ENCODE results near the gene GPR12.

The GPR12 gene

DNA sequence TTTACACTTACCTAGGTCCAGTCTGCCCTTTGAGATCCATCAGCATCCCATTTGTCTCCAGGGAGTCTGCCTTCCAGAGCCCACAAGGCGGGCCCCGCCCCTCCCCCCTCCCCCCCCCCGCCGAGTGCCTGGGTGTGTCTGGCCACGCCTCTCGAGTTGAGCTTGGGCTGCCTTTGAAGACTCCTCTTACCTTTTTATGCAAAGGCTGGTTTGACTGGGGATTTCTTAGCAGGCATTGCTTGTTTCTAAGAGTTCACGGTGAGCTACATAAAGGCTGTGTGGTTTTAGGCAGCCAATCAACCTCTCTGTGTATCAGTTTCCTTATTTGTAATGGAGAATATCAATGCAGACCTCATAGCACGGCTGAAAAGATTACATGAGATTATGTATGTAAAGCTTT is 11.3 kb downstream of the GPR12 start:
- no peak overlapping the region for H3K4me3 ChIP-seq (ENCODE audit: low read depth, low read length)
- DNase-seq (ENCODE audit: low read depth), result no peak
- TF ChIP-seq, protein P1, sequence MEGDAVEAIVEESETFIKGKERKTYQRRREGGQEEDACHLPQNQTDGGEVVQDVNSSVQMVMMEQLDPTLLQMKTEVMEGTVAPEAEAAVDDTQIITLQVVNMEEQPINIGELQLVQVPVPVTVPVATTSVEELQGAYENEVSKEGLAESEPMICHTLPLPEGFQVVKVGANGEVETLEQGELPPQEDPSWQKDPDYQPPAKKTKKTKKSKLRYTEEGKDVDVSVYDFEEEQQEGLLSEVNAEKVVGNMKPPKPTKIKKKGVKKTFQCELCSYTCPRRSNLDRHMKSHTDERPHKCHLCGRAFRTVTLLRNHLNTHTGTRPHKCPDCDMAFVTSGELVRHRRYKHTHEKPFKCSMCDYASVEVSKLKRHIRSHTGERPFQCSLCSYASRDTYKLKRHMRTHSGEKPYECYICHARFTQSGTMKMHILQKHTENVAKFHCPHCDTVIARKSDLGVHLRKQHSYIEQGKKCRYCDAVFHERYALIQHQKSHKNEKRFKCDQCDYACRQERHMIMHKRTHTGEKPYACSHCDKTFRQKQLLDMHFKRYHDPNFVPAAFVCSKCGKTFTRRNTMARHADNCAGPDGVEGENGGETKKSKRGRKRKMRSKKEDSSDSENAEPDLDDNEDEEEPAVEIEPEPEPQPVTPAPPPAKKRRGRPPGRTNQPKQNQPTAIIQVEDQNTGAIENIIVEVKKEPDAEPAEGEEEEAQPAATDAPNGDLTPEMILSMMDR (conservative IDR thresholded peaks at IDR 0.05; ENCODE audit: low read depth, low read length), result no peak

DNA sequence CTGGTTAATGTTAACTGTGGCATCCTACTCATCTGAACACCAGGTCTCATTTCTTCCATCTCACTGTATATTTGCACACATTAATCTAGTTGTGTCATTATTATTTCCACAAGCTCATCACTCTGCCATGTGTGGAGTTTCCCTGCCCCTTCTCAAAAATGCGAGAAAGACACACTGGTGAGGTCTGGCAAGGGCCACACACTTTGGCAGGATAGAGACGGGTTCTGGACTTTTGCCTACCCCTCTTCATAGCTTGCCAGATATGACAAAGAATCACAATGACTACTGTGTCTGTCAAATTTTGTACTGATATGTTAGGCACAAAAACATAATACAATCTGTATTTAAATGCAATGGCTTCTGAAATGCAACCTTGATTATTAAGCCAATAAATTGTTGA is 12.9 kb downstream of the GPR12 start:
- TF ChIP-seq, protein P1 (conservative IDR thresholded peaks at IDR 0.05; ENCODE audit: low read depth, low read length), result no peak
- H3K4me3 ChIP-seq (ENCODE audit: low read depth, low read length), result no peak overlapping the region
- no peak for DNase-seq (ENCODE audit: low read depth)

DNA sequence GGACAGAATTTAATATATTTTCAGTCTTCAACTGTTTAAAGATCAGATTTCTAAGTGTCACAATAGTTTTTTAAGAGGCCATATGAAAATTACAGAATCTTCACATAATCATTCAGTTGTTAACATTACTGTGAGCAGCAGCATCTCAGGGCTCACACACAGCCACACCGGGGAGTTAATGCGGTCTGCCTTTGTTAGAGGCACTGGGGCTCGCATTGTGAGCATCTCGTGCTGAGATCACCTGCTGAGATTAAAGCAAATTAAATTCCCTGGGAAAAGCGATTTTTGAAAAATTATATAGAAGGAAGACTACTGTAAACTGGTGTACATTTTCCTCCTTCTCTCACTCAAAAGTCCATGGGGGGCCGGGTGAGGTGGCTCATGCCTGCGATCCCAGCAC is 16.6 kb downstream of the GPR12 start:
- TF ChIP-seq, protein P1 (conservative IDR thresholded peaks at IDR 0.05; ENCODE audit: low read depth, low read length), result no peak
- DNase-seq (ENCODE audit: low read depth), result no peak

DNA sequence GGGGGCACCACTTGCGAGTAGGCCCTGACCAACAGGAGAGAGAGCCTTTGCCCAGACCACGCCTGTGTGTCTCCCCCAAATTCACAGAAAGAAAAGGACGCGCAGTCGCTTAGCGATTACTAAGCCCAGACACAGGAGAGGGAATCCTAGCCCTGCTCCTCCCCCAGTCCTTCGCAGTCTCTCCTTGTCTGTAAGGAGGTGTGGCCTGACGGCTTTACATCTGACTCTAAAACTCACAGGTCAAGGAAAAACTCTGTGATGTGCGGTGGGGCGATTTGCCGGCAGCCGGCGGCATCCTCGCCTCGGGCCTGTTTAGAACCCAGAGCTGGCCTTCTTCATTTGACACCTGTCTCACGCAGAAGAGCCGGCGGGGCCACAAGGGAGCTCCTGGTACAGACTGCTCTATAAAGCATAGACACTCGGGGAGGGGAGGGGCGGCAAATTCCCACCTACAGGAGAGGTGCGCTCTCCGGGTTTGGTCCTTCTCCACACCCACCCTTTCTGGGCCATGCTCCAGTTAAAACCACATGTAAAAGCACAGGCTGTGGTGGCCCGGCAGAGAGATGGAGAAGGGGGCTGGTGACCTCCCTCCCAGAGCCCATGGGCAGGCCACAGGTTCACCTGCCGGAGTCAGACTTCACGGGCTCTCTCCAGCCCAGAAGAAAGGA is 17.8 kb downstream of the GPR12 start:
- TF ChIP-seq, protein P1 (conservative IDR thresholded peaks at IDR 0.05; ENCODE audit: low read depth, low read length), result no peak
- no peak overlapping the region for H3K4me3 ChIP-seq (ENCODE audit: low read depth, low read length)
- no peak for DNase-seq (ENCODE audit: low read depth)

More for the DNA sequence above, 16.6 kb downstream of the GPR12 start:
- H3K4me3 ChIP-seq (ENCODE audit: low read depth, low read length), result no peak overlapping the region

DNA sequence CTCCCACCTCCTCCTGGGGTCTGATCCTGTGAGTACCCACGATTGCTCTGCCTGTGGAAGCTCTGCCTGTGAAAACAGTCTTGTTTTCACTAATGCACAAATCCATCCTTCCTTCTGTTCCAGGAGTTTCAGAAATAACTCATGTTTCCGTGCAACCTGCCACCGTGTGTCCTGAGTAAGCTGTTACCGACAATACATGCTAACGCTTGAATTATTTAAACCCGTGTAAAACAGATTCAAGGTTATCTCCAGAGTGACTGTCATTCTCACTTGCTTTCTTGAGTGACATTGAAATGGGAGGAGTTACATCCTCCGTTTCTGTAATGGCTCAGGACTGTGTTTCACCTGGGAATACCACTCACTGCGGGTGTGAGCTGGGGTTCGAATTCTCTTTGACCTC is 24.9 kb downstream of the GPR12 start:
- no peak overlapping the region for H3K4me3 ChIP-seq (ENCODE audit: low read depth, low read length)
- TF ChIP-seq, protein P1 (conservative IDR thresholded peaks at IDR 0.05; ENCODE audit: low read depth, low read length), result no peak
- DNase-seq (ENCODE audit: low read depth), result no peak

DNA sequence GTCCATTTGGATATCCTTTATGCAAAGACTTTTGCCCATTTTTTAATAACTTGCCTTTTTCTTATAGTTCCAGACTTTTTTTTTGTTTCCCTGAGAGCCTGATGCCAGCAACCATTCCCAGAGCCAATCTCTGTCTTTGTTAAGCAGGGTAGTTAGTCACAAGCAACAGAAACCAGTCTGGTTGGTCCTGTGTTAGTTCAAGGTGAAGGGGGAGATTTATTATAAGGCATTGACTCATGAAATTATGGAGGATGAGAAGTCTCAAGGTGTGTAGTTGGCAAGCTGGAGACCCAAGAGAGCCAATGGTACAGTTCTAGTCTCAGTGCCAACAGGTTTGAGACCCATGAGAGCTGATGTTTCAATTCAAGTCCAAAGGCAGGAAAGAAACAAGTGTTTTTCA is 33.0 kb downstream of the GPR12 start:
- DNase-seq (ENCODE audit: low read depth), result no peak
- TF ChIP-seq, protein P1 (conservative IDR thresholded peaks at IDR 0.05; ENCODE audit: low read depth, low read length), result no peak
- H3K4me3 ChIP-seq (ENCODE audit: low read depth, low read length), result no peak overlapping the region

DNA sequence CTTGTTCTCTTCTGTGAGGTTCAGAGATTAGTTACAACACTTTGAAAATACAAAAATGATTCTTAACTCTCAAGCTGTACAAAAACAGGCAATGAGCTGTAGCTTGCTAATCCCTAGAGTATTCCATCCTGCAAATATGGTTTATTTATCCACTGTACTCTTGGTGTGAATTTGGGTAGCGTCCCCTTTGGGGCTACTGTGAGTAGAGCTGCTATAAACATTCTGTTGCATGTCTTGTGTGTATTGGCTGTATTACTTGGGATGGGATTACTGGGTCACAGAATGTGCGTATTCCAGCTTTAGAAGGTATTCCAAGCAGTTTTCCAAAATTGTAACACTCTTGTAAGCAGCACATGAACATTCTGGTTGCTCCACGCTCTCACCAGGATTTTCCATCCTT is 33.5 kb downstream of the GPR12 start:
- TF ChIP-seq, protein P1 (conservative IDR thresholded peaks at IDR 0.05; ENCODE audit: low read depth, low read length), result no peak
- no peak overlapping the region for H3K4me3 ChIP-seq (ENCODE audit: low read depth, low read length)
- no peak for DNase-seq (ENCODE audit: low read depth)
